Testis (tissue), 3 donors: ENCODE measurements around the gene ALDH3B2. TPM values are rescaled to one million over a fixed set of nuclear protein-coding genes. Genes with fewer than 3 reads are reported as not detected.
A peak's percentile ranks its signal among the peaks of the same experiment; 100 is the strongest.

Source experiments
- DNase-seq: peaks from one replicate; pipeline ENCODE4 v3.0.0-alpha.2; 2019
- H3K27ac ChIP-seq, 2 donors: fragments of 200-600 bp; sonication (generic); one replicate each; pipeline ENCODE4 v1.5.1; 2019
- H3K27me3 ChIP-seq: fragments of 200-600 bp; sonication (generic); one replicate; pipeline ENCODE4 v1.5.1; 2019
- H3K36me3 ChIP-seq: fragments of 200-600 bp; sonication (generic); one replicate; pipeline ENCODE4 v1.5.1; 2017; ENCODE audit warnings: low read depth; ENCODE audit errors: missing control alignments
- H3K4me1 ChIP-seq: fragments of 200-600 bp; sonication (generic); one replicate; pipeline ENCODE4 v1.5.1; 2019
- H3K4me3 ChIP-seq, 2 donors: fragments of 200-600 bp; sonication (generic); one replicate each; pipeline ENCODE4 v1.5.1; 2017 to 2019
- H3K9me3 ChIP-seq: fragments of 200-600 bp; sonication (generic); one replicate; pipeline ENCODE4 v1.5.1; 2017
- POLR2A ChIP-seq: fragments of 450-650 bp; IDR thresholded peaks from one replicate; pipeline ENCODE4 v1.6.1; 2017; ENCODE audit warnings: antibody characterized with exemption, mild to moderate bottlenecking, moderate library complexity
- WGBS, 2 donors: methylation state at CpG; one replicate each; pipeline ENCODE4 v1.1.5; 2018; 5-methylcytosine and 5-hydroxymethylcytosine counted together
- intact Hi-C: fragments of 100-400 bp; cut with DNase I; formaldehyde crosslinking; loops from one replicate; pipeline ENCODE4 v1.15.1; 2023; ENCODE audit warnings: low total_unique reads
- polyA plus RNA-seq: library from polyadenylated mRNA; stranded (reverse); fragments of 350-450 nt; fragmentation: Illumina TruSeq; extraction: RNeasy Lipid Tissue Mini Kit (QIAGEN cat#74804); gene quantifications from one replicate; pipeline ENCODE4 v1.2.3, GENCODE V29; 2014; ENCODE audit warnings: low read depth, low replicate concordance; ENCODE audit not compliant: insufficient read depth
- total RNA-seq, 2 donors: library from RNA; depleted of rRNA; stranded (reverse); fragments of >200 nt; gene quantifications; one replicate each; pipeline ENCODE4 v1.2.3, GENCODE V29; 2016
- TF ChIP-seq, protein P1 (sequence below), 3 experiments: fragments of 450-650 bp in 2 of 3; fragments of 200-600 bp in 1 of 3; sonication (generic) in 1 of 3; IDR thresholded peaks; one replicate each; pipeline ENCODE4 v1.5.1; 2016 to 2019; ENCODE audit warnings: antibody characterized with exemption in 3 of 3, mild to moderate bottlenecking in 2 of 3, moderate library complexity in 1 of 3

Gene ALDH3B2
- total and polyA plus RNA-seq, 3 donors from 2014 or later = 0.19 TPM; not detected in 2

- TF ChIP-seq, protein P1, sequence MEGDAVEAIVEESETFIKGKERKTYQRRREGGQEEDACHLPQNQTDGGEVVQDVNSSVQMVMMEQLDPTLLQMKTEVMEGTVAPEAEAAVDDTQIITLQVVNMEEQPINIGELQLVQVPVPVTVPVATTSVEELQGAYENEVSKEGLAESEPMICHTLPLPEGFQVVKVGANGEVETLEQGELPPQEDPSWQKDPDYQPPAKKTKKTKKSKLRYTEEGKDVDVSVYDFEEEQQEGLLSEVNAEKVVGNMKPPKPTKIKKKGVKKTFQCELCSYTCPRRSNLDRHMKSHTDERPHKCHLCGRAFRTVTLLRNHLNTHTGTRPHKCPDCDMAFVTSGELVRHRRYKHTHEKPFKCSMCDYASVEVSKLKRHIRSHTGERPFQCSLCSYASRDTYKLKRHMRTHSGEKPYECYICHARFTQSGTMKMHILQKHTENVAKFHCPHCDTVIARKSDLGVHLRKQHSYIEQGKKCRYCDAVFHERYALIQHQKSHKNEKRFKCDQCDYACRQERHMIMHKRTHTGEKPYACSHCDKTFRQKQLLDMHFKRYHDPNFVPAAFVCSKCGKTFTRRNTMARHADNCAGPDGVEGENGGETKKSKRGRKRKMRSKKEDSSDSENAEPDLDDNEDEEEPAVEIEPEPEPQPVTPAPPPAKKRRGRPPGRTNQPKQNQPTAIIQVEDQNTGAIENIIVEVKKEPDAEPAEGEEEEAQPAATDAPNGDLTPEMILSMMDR (IDR thresholded peaks at IDR 0.05) = peak; percentile 38 to 83 (median 54)
- peak; percentile 21 for TF ChIP-seq POLR2A
- Histone ChIP-seq H3K4me1 (peaks cover 5% of the 10 kb centered on the region), H3K4me3 (peak overlapping the region; percentile 70 to 72), H3K9me3 (no peaks in the 10 kb centered on the region), H3K27ac (peak overlapping the region; percentile 91 to 94), H3K36me3 (no peaks in the 10 kb centered on the region), H3K27me3 (no peaks in the 10 kb centered on the region)
- intact Hi-C loops = no loop called here
- peak; percentile 99 for DNase-seq
- 0 to 1% methylated on average over 29 to 51 of the region's 70 CpGs for WGBS, 2 donors
Observed at GRCh38 chr11:67630228-67630942, 44.0 kb downstream of the ALDH3B2 start.

- intact Hi-C loops = no loop called here
- WGBS, 2 donors = 1% methylated on average over 60 of the region's 102 CpGs; no CpG with 5 or more reads in 1 of the 2 donors
- peak; percentile 82 for DNase-seq
Observed at GRCh38 chr11:67629386-67630227, 44.8 kb downstream of the ALDH3B2 start, which contains the start of gene NUDT8. NUDT8 (minus strand) TSS chr11:67629937; CDS start chr11:67629911, 26 bp downstream.

GRCh38 chr11:67628710-67629385 is 45.6 kb downstream of the ALDH3B2 start:
- DNase-seq = no peak
- H3K27ac ChIP-seq = peak overlapping the region in 1 of 2 donors; percentile 94
- 59 to 65% methylated on average over 5 to 25 of the region's 25 CpGs for WGBS, 2 donors
- H3K27me3 ChIP-seq = no peaks in the 10 kb centered on the region
- TF ChIP-seq, protein P1 (IDR thresholded peaks at IDR 0.05) = no peak
- no peak for TF ChIP-seq POLR2A
- intact Hi-C loops = no loop called here
- H3K4me1 ChIP-seq = peaks cover 5% of the 10 kb centered on the region
- peak overlapping the region; percentile 70 to 72 for H3K4me3 ChIP-seq
- H3K36me3 ChIP-seq = no peaks in the 10 kb centered on the region
- H3K9me3 ChIP-seq = no peaks in the 10 kb centered on the region

More at GRCh38 chr11:67629386-67630227, 44.8 kb downstream of the ALDH3B2 start, which contains the start of gene NUDT8:
- H3K36me3 ChIP-seq = no peaks in the 10 kb centered on the region
- H3K4me1 ChIP-seq = peaks cover 5% of the 10 kb centered on the region
- H3K4me3 ChIP-seq = peak within 1 kb of the TSS; percentile 70 to 72
- H3K27me3 ChIP-seq = no peaks in the 10 kb centered on the region
- TF ChIP-seq, protein P1 (IDR thresholded peaks at IDR 0.05) = peak; percentile 64 to 86 (median 69)
- no peak for TF ChIP-seq POLR2A
- no peaks in the 10 kb centered on the region for H3K9me3 ChIP-seq
- peak within 1 kb of the TSS; percentile 91 to 94 for H3K27ac ChIP-seq

DNA sequence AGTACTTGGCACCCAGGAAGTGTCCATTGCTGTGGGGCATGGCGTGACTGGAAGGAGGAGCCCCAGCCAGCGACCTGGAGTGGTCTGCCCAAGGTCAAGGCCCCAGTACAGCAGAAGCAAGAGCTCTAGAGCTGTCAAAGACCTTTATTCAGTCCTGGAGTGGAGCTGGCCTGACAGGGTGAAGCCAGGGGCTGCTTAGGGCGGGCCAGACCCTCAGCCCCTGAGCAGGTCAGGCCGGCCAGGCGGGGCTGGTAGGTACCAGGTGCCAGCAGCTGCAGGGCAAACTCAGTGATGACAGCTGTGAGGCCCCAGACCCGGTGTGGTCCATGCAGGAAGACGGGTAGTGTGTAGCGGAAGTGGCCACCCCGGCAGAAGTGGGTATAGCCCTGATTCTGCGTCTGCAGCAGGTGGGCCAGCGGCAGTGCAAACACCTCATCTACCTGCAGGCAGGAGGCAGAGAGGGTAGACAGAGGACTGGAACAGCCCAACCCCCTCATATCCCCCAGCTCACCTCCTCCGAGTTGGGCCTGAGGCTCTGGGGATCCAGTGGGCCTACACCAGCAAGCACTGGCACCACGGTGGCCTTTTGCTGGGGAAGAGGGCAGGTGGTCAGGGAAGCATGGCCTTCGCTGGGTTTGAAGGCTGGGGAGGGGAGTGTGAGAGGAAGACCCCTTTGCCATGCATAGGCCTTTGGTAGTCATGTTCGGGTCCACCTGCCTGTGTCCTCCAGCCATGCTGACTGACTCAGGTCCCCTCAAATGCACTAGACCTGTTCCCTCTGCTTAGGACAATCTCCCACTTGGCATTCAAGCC is 46.4 kb downstream of the ALDH3B2 start:
- DNase-seq = no peak
- Histone ChIP-seq H3K4me1 (peaks cover 5% of the 10 kb centered on the region), H3K4me3 (no peak overlapping the region), H3K36me3 (no peaks in the 10 kb centered on the region), H3K27me3 (no peaks in the 10 kb centered on the region), H3K27ac (no peak overlapping the region), H3K9me3 (no peaks in the 10 kb centered on the region)
- intact Hi-C loops = no loop called here
- WGBS, 2 donors = 86 to 89% methylated on average over 8 to 15 of the region's 15 CpGs
- TF ChIP-seq POLR2A = no peak
- TF ChIP-seq, protein P1 (IDR thresholded peaks at IDR 0.05) = no peak
